Uterus (tissue), 4 donors: Measurements from ENCODE around the gene DDX25. TPM values are rescaled to one million over a fixed set of nuclear protein-coding genes. Genes with fewer than 3 reads are reported as not detected.

Experiments used
- DNase-seq, 2 donors: peaks; one replicate each; pipeline ENCODE4 v3.0.0-alpha.2; 2019 to 2020
- H3K27ac ChIP-seq, 2 donors: fragments of 200-600 bp; sonication (generic); 1 replicate in 1 of 2; 2 replicates in 1 of 2; pipeline ENCODE4 v1.5.1; 2016 to 2018
- H3K27me3 ChIP-seq, 2 donors: fragments of 200-600 bp; sonication (generic); one replicate each; pipeline ENCODE4 v1.5.1; 2018 to 2019; ENCODE audit warnings: control low read depth in 1 of 2
- H3K36me3 ChIP-seq, 2 donors: fragments of 200-600 bp; sonication (generic); one replicate each; pipeline ENCODE4 v1.5.1; 2019; ENCODE audit warnings: control low read depth in 1 of 2
- H3K4me1 ChIP-seq, 2 donors: fragments of 200-600 bp; sonication (generic); one replicate each; pipeline ENCODE4 v1.5.1; 2018 to 2019; ENCODE audit warnings: control low read depth in 1 of 2
- H3K4me3 ChIP-seq, 2 donors: fragments of 200-600 bp; sonication (generic); 1 replicate in 1 of 2; 2 replicates in 1 of 2; pipeline ENCODE4 v1.5.1; 2018 to 2019; ENCODE audit warnings: mild to moderate bottlenecking in 1 of 2
- H3K9me3 ChIP-seq, 2 donors: fragments of 200-600 bp; sonication (generic); one replicate each; pipeline ENCODE4 v1.5.1; 2019; ENCODE audit warnings: control low read depth in 1 of 2
- CTCF ChIP-seq, 4 experiments: fragments of 200-600 bp in 2 of 4; fragments of 450-650 bp in 2 of 4; sonication (generic) in 2 of 4; IDR thresholded peaks; one replicate each; pipeline ENCODE4 v1.5.1; 2016 to 2019; ENCODE audit warnings: antibody characterized with exemption in 4 of 4, mild to moderate bottlenecking in 2 of 4, moderate library complexity in 1 of 4
- POLR2A ChIP-seq, 2 donors: fragments of 450-650 bp; IDR thresholded peaks; one replicate each; pipeline ENCODE4 v1.6.1; 2016; ENCODE audit warnings: antibody characterized with exemption in 2 of 2, mild to moderate bottlenecking in 1 of 2, moderate library complexity in 1 of 2
- intact Hi-C: fragments of 100-400 bp; cut with DNase I; formaldehyde crosslinking; loops from one replicate; pipeline ENCODE4 v1.15.1; 2023; ENCODE audit warnings: low total_unique reads
- total RNA-seq, 4 donors: library from RNA; depleted of rRNA in 3 of 4; stranded (reverse); fragments of >200 nt in 3 of 4; gene quantifications; one replicate each; pipeline versions ENCODE4 v1.1.0 to v1.2.4, GENCODE V29; 2014 to 2023
- donor health status: DM: yes; HTN: yes; CAD: no.

Gene DDX25
- total RNA-seq, 4 donors from 2014 or later: 0.46 to 1.1 TPM; not detected in 2

DNA sequence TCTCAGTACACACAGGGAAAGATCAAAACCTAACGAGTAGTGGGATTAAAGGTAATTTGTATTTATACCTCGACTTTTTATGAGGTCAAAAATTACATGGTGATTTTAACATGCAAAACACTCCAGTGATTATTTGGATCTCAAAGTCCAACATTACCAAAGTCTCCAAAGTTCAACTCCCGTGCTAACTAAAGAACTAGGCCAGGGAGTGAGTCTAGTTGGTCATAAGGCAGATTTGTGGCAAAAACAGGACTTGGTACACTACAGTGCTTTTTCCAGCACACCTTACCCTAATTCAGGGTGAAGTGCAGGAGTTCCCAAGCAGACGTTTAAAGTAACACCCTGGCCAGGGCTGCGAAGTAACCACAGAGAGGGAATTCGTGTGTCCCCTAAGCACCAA is 2.4 kb upstream of the DDX25 start:
- H3K27me3 ChIP-seq: peaks cover 10 to 20% of the 10 kb centered on the region in 2 donors
- peaks cover 0 to 9% of the 10 kb centered on the region in 2 donors for H3K4me1 ChIP-seq
- no peaks in the 10 kb centered on the region for H3K36me3 ChIP-seq
- H3K27ac ChIP-seq: no peak overlapping the region
- H3K9me3 ChIP-seq: no peaks in the 10 kb centered on the region
- intact Hi-C loops: no loop called here
- H3K4me3 ChIP-seq: no peak overlapping the region
- TF ChIP-seq POLR2A (IDR thresholded peaks at IDR 0.05): no peak
- TF ChIP-seq CTCF (IDR thresholded peaks at IDR 0.05): no peak
- no peak for DNase-seq

DNA sequence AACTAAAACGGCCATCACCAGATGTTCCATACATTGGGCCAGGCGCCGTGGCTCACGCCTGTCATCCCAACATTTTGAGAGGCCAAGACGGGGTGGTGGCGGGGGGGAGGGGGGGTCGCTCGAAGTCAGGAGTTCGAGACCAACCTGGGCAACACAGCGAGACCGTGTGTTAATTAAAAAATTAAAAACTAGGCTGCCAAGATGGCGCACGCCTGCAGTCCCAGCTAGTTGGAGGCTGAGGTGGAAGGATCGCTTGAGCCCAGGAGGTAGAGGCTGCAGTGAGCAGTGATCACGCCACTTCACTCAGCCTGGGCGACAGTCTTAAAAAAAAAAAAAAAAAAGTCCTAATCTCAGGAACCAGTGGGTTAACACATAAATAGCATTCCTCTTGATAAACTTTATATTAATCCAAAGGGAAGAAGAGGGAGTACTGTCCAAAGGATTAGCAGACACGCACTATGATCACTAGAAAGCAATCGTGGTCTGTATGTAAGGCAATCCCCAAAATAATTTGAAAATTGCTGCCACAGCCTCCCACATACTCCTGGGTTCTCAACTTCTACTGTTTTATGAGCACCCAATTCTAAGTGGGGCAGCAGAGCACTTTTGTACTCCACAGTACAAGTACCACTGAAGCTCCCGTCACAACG is 1.9 kb upstream of the DDX25 start:
- H3K4me1 ChIP-seq: peaks cover 0 to 9% of the 10 kb centered on the region in 2 donors
- H3K36me3 ChIP-seq: no peaks in the 10 kb centered on the region
- H3K27ac ChIP-seq: peak overlapping the region; percentile 65 to 71
- no peaks in the 10 kb centered on the region for H3K9me3 ChIP-seq
- peaks cover 10 to 20% of the 10 kb centered on the region in 2 donors for H3K27me3 ChIP-seq
- intact Hi-C loops: no loop called here
- DNase-seq: no peak
- peak overlapping the region; percentile 41 to 55 for H3K4me3 ChIP-seq
- TF ChIP-seq POLR2A (IDR thresholded peaks at IDR 0.05) (no peak), CTCF (IDR thresholded peaks at IDR 0.05) (no peak)

DNA sequence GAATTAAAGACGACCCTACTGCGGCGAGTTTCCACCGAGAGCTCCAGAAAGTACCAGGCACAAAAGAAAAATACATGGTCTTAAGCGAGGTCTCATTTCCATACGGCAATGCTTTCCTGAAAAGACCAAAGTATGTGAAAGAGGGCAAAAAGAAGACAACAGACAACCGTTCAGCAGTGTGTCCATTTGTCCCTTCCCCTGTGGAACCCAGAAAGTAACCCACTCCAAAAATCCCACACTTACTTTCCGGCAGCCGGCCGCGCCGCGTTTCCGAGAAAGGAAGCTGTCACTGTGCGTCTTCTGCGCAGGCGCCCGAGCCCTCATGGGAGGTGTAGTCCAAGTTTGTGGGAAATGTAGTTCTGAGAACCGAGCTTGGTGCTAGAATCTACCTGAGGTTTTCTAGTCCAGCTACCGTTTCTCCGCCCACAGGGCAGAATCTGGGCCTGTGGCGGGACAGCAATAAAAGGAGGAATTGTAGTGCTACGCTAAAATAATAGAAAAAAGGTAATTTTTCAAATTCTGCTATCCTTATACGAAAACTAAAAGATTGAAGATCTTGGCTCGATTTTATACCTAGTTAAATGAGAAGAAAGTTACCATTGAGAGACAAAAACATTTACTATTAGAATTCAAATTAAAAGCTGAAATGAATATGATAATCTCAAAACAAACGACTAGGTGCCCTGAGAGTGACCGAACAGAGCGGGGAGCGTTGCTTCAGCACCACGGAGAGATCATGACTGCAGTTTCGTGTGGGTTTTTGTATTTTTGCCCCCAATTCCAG is 1.2 kb upstream of the DDX25 start, which contains the start of gene PUS3:
Gene PUS3 (minus strand): TSS at position 280 of the 784 bp plus-strand sequence. CDS start 6,922 bp downstream, outside the sequence.
- intact Hi-C loops: no loop called here
- DNase-seq: peak; percentile 85 to 87
- Histone ChIP-seq H3K27me3 (peaks cover 10 to 20% of the 10 kb centered on the region in 2 donors), H3K4me1 (peaks cover 0 to 9% of the 10 kb centered on the region in 2 donors), H3K27ac (peak within 1 kb of the TSS; percentile 65 to 71), H3K36me3 (no peaks in the 10 kb centered on the region), H3K9me3 (no peaks in the 10 kb centered on the region), H3K4me3 (peak within 1 kb of the TSS; percentile 41 to 55)
- peak in 1 of 2 donors; percentile 29 for TF ChIP-seq POLR2A (IDR thresholded peaks at IDR 0.05)
- no peak for TF ChIP-seq CTCF (IDR thresholded peaks at IDR 0.05)

- Histone ChIP-seq H3K27ac (no peak overlapping the region), H3K9me3 (no peaks in the 10 kb centered on the region), H3K4me3 (no peak overlapping the region), H3K4me1 (peaks cover 0 to 9% of the 10 kb centered on the region in 2 donors), H3K36me3 (no peaks in the 10 kb centered on the region), H3K27me3 (peaks cover 10 to 20% of the 10 kb centered on the region in 2 donors)
- DNase-seq: no peak
- TF ChIP-seq POLR2A (IDR thresholded peaks at IDR 0.05): no peak
- no peak for TF ChIP-seq CTCF (IDR thresholded peaks at IDR 0.05)
- intact Hi-C loops: no loop called here
Observed at GRCh38 chr11:125904678-125905077, 370 bp downstream of the DDX25 start.
